HepG2 (cell line): Measurements from ENCODE around the gene TNFRSF13B. TPM values are rescaled to one million over a fixed set of nuclear protein-coding genes. Genes with fewer than 3 reads are reported as not detected.

Source experiments
- ATAC-seq: fragments of 200-7000 bp; cut with Tn5 transposase; 3 replicates; pipeline ENCODE4 v1.9.1; 2020; ENCODE audit warnings: mild to moderate bottlenecking, moderate library complexity
- BruUV-seq: library from RNA; stranded (reverse); fragments of 400-500 nt; replicated peaks from 2 replicates; lab custom pipeline; 2021; lab: Mats Ljungman, UMichigan
- CTCF ChIA-PET: fragments of 300-600 bp; formaldehyde crosslinking; extraction: SDS; loops from one replicate; lab custom pipeline; 2021; ENCODE audit warnings: low total read pairs, inconsistent platforms, low intra/inter-chr PET ratio; lab: Yijun Ruan, JAX
- POLR2A ChIA-PET: fragments of 350-600 bp; sonication (Branson Sonifier 250); formaldehyde crosslinking; loops from one replicate; lab custom pipeline; 2020; ENCODE audit warnings: antibody characterized with exemption, inconsistent platforms; lab: Yijun Ruan, JAX
- DNase-seq: peaks from one replicate; pipeline ENCODE4 v3.0.0-alpha.2; 2015; ENCODE audit warnings: low spot score
- FAIRE-seq: peaks from 3 replicates; lab custom pipeline; 2011; peaks lifted over from hg19 to GRCh38; lab: Jason Lieb, UNC
- H2AFZ ChIP-seq: one replicate; pipeline ENCODE4 v1.6.1; 2011; ENCODE audit warnings: low read length, inconsistent platforms
- H3K27ac ChIP-seq: fragments of 300-600 bp; 3 replicates; pipeline ENCODE4 v1.8.0; 2011; ENCODE audit warnings: mixed run types, mild to moderate bottlenecking, mixed read lengths, low read length, inconsistent platforms; ENCODE audit not compliant: insufficient read depth; ENCODE audit errors: extremely low read length
- H3K27me3 ChIP-seq, 2 experiments: fragments of 200-600 bp in 1 of 2; 2 replicates in 1 of 2; 3 replicates in 1 of 2; pipeline versions ENCODE4 v1.6.0 to v1.8.0; 2011; ENCODE audit warnings: low read length in 2 of 2, mild to moderate bottlenecking in 2 of 2, moderate library complexity in 2 of 2, inconsistent platforms in 1 of 2; ENCODE audit not compliant: insufficient read depth in 2 of 2, control insufficient read depth in 1 of 2
- H3K36me3 ChIP-seq, 2 experiments: fragments of 200-600 bp in 1 of 2; replicated peaks in 1 of 2; 2 replicates in 1 of 2; 3 replicates in 1 of 2; pipeline versions ENCODE4 v1.5.1 to v1.8.0; 2011; ENCODE audit warnings: low read length in 2 of 2, inconsistent platforms in 1 of 2; ENCODE audit not compliant: insufficient read depth in 2 of 2, control insufficient read depth in 1 of 2
- H3K4me1 ChIP-seq: 2 replicates; pipeline ENCODE4 v1.5.1; 2012; ENCODE audit warnings: low read length, inconsistent platforms; ENCODE audit not compliant: insufficient read depth
- H3K4me2 ChIP-seq: 2 replicates; pipeline ENCODE4 v1.6.0; 2011; ENCODE audit warnings: low read depth, low read length, inconsistent platforms
- H3K4me3 ChIP-seq, 3 experiments: fragments of 200-600 bp in 1 of 3; sonication (generic), shearing (Covaris generic) in 1 of 3; replicated peaks in 1 of 3; 2 replicates each; pipeline ENCODE4 v1.5.1; 2011 to 2016; ENCODE audit warnings: low read length in 3 of 3, inconsistent platforms in 2 of 3, low read depth in 2 of 3, mild to moderate bottlenecking in 2 of 3, control low read depth in 1 of 3, mixed read lengths in 1 of 3; ENCODE audit not compliant: insufficient read depth in 1 of 3
- H3K79me2 ChIP-seq: one replicate; pipeline ENCODE4 v1.6.1; 2011; ENCODE audit warnings: low read length, inconsistent platforms; ENCODE audit not compliant: insufficient read depth
- H3K9ac ChIP-seq: 2 replicates; pipeline ENCODE4 v1.6.0; 2011; ENCODE audit warnings: mild to moderate bottlenecking, low read depth, low read length, inconsistent platforms; ENCODE audit not compliant: insufficient read depth
- H3K9me3 ChIP-seq: 2 replicates; pipeline ENCODE4 v1.5.1; 2012; ENCODE audit warnings: mild to moderate bottlenecking, low read length
- H4K20me1 ChIP-seq: 2 replicates; pipeline ENCODE4 v1.6.0; 2011; ENCODE audit warnings: inconsistent platforms, mild to moderate bottlenecking, low read length, moderate library complexity; ENCODE audit not compliant: insufficient read depth
- E2F2 ChIP-seq: sonication (generic); formaldehyde crosslinking; IDR thresholded peaks from 2 replicates; pipeline ENCODE4 v1.4.0; 2020; ENCODE audit warnings: missing genetic modification reagents, borderline replicate concordance
- SETDB1 ChIP-seq: sonication (generic); formaldehyde crosslinking; IDR thresholded peaks from 2 replicates; pipeline ENCODE4 v1.5.1; 2020; ENCODE audit warnings: missing genetic modification reagents, mild to moderate bottlenecking, borderline replicate concordance
- ZNF337 ChIP-seq: sonication (generic); formaldehyde crosslinking; IDR thresholded peaks from 2 replicates; pipeline ENCODE4 v1.5.1; 2020; ENCODE audit warnings: missing genetic modification reagents, low read depth, mild to moderate bottlenecking, borderline replicate concordance
- ZNF33B ChIP-seq: sonication (generic); formaldehyde crosslinking; IDR thresholded peaks from 2 replicates; pipeline ENCODE4 v1.5.1; 2020; ENCODE audit warnings: mild to moderate bottlenecking, missing genetic modification reagents
- ZNF512 ChIP-seq: sonication (generic); formaldehyde crosslinking; IDR thresholded peaks from 2 replicates; pipeline ENCODE4 v1.4.0; 2020; ENCODE audit warnings: mild to moderate bottlenecking, missing genetic modification reagents
- WGBS: methylation state at CpG from one replicate; pipeline ENCODE4 v1.1.6; 2017; ENCODE audit warnings: low lambda C conversion rate; 5-methylcytosine and 5-hydroxymethylcytosine counted together
- in situ Hi-C: cut with HindIII; loops from 2 replicates; pipeline ENCODE4 v1.10.0; 2017; ENCODE audit warnings: low pct_unique_long_range_greater_than_20kb; ENCODE audit not compliant: extremely low pct_ligation_motif_present
- intact Hi-C: fragments of 100-400 bp; cut with micrococcal nuclease; formaldehyde crosslinking; loops from one replicate; pipeline ENCODE4 v1.10.0; 2022; ENCODE audit not compliant: unreplicated experiment
- polyA plus RNA-seq, 8 experiments: library from polyadenylated mRNA; depleted of rRNA in 3 of 8; stranded (reverse) in 7 of 8; unstranded in 1 of 8; fragments of >200 nt; fragmentation: Illumina TruSeq in 4 of 8; extraction: Trizol in 4 of 8; gene quantifications; 2 replicates each; pipeline versions ENCODE4 v1.2.1 to v1.2.3, GENCODE V29; 2011 to 2016; ENCODE audit warnings: low read depth in 4 of 8, missing spikeins in 1 of 8, mixed read lengths in 1 of 8; ENCODE audit not compliant: insufficient read depth in 1 of 8
- total RNA-seq, 5 experiments: library from RNA; depleted of rRNA; stranded (reverse); fragments of >200 nt; fragmentation: Illumina TruSeq; extraction: Trizol; gene quantifications; 2 replicates each; pipeline ENCODE4 v1.2.3, GENCODE V29; 2016; ENCODE audit warnings: low read depth in 1 of 5

The TNFRSF13B gene
- total and polyA plus RNA-seq, 2 of the 13 experiments (the other 11 are each of a cell fraction or from before 2014, with no cell fraction given), result not detected

- in situ Hi-C loops (no loop called here), intact Hi-C loops (no loop called here)
- Histone ChIP-seq H3K27me3 (peaks cover 14 to 70% of the 10 kb centered on the region in 2 experiments; a peak in 4 of 5 replicates), H3K4me2 (no peak overlapping the region), H3K4me1 (no peaks in the 10 kb centered on the region), H2AFZ (no peak overlapping the region), H3K36me3 (no peaks in the 10 kb centered on the region), H3K4me3 (no peak overlapping the region), H4K20me1 (no peaks in the 10 kb centered on the region), H3K9me3 (no peaks in the 10 kb centered on the region), H3K9ac (no peak overlapping the region), H3K27ac (no peak overlapping the region), H3K79me2 (no peaks in the 10 kb centered on the region)
- FAIRE-seq, result no peak
- POLR2A ChIA-PET, result no interaction called here
- CTCF ChIA-PET, result no interaction called here
- DNase-seq, result no peak
- TF ChIP-seq ZNF512, result no peak
- TF ChIP-seq ZNF337 (CRISPR knock-in tag), result no peak
- no peak for TF ChIP-seq SETDB1 (CRISPR knock-in tag)
- TF ChIP-seq E2F2, result no peak
- no peak for TF ChIP-seq ZNF33B
- BruUV-seq, result no TSS peak
- no peak for ATAC-seq
- 0% methylated on average over 6 of the region's 8 CpGs for WGBS
These were observed 43.4 kb downstream of the TNFRSF13B start for GRCh38 chr17:16928406-16929034.
